Ovary (tissue), 3 donors: ENCODE results near the gene TP53.

Source experiments
- POLR2A ChIP-seq: fragments of 450-650 bp; IDR thresholded peaks from one replicate; pipeline ENCODE4 v1.6.1; 2017; ENCODE audit warnings: antibody characterized with exemption, mild to moderate bottlenecking, moderate library complexity
- TF ChIP-seq, protein P1 (sequence below), 3 donors: fragments of 450-650 bp in 2 of 3; fragments of 200-600 bp in 1 of 3; IDR thresholded peaks; one replicate each; pipeline versions ENCODE4 v1.5.1 to v1.8.0; 2016 to 2022; ENCODE audit warnings: antibody characterized with exemption in 3 of 3, mild to moderate bottlenecking in 1 of 3
- donor health status: DM: no; HTN: no; CAD: no.

GRCh38 chr17:7626956-7627249, 60.4 kb downstream of the TP53 start:
- TF ChIP-seq, protein P1, sequence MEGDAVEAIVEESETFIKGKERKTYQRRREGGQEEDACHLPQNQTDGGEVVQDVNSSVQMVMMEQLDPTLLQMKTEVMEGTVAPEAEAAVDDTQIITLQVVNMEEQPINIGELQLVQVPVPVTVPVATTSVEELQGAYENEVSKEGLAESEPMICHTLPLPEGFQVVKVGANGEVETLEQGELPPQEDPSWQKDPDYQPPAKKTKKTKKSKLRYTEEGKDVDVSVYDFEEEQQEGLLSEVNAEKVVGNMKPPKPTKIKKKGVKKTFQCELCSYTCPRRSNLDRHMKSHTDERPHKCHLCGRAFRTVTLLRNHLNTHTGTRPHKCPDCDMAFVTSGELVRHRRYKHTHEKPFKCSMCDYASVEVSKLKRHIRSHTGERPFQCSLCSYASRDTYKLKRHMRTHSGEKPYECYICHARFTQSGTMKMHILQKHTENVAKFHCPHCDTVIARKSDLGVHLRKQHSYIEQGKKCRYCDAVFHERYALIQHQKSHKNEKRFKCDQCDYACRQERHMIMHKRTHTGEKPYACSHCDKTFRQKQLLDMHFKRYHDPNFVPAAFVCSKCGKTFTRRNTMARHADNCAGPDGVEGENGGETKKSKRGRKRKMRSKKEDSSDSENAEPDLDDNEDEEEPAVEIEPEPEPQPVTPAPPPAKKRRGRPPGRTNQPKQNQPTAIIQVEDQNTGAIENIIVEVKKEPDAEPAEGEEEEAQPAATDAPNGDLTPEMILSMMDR (IDR thresholded peaks at IDR 0.05) = no peak
- no peak for TF ChIP-seq POLR2A
